T-helper 1 cell treated with Interleukin-12 subunit alpha and Interleukin-12 subunit beta and Interleukin-4 antibody, amounts not matched to agents 30 μg/mL and 1 μg/mL, for 36 hours (primary cell): ENCODE data around the gene RBM48.
A peak's percentile ranks its signal among the peaks of the same experiment; 100 is the strongest.
"Not testable (repeated sequence)": the region's sequence is repeated elsewhere in the genome, so short reads cannot be mapped to it uniquely, and the experiment has no call there.

Source experiments
- H3K27ac Mint-ChIP-seq: one replicate; pipeline ENCODE4 v1.8.0; 2021; ENCODE audit warnings: mild to moderate bottlenecking, mixed read lengths
- H3K27me3 Mint-ChIP-seq: one replicate; pipeline ENCODE4 v1.8.0; 2021; ENCODE audit warnings: low read depth, mixed read lengths
- H3K36me3 Mint-ChIP-seq: one replicate; pipeline ENCODE4 v1.8.0; 2021; ENCODE audit warnings: low read depth, mixed read lengths
- H3K4me1 Mint-ChIP-seq: one replicate; pipeline ENCODE4 v1.8.0; 2021; ENCODE audit warnings: low read depth, mixed read lengths
- H3K4me3 Mint-ChIP-seq: one replicate; pipeline ENCODE4 v1.8.0; 2021; ENCODE audit warnings: mild to moderate bottlenecking, moderate library complexity, mixed read lengths
- H3K9me3 Mint-ChIP-seq: one replicate; pipeline ENCODE4 v1.8.0; 2021; ENCODE audit warnings: mixed read lengths

Gene RBM48

DNA sequence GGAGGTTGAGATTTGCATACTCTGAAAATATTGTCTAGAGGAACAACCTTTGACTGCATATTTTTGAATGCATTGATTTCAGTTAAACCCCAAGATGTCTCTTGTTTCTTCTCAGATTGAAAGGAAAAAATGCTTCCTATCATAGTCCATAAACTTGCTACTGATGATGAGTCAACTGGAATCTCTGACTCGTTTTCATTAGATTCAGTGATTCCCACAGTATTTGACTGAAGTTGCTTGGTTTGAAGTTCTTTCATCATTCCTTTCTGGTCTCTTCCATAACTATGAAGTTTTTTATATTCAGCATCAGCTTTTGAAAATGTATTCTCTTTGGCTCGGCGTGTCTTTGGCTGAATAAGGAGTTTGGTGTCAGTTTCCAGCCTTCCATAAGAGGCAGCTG lies 11.0 kb upstream of the RBM48 start:
- peaks cover 14% of the 10 kb centered on the region for H3K36me3 Mint-ChIP-seq
- no peak overlapping the region for H3K4me3 Mint-ChIP-seq
- H3K27ac Mint-ChIP-seq: no peak overlapping the region
- no peaks in the 10 kb centered on the region for H3K27me3 Mint-ChIP-seq
- no peaks in the 10 kb centered on the region for H3K9me3 Mint-ChIP-seq
- H3K4me1 Mint-ChIP-seq: no peaks in the 10 kb centered on the region

DNA sequence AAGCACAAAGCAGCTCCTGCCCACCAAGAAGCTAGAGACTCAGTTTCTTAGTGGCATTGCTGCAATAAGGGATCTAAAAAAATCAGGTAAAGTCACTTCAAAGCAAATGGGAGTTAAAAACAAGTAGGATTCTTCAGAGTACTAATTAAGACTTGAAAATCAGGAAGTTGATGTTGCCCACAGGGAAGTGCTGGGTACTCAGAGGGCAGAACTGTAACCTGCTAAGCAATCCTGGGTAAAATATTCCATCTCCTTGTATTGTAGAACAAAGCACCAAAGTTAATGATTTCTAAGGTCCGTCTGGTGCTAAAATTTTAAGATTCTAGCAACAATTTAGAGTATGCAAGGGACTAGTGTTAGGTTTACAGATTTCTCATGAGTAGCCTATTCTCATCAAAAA lies 8.6 kb upstream of the RBM48 start:
- H3K4me1 Mint-ChIP-seq: no peaks in the 10 kb centered on the region
- H3K27ac Mint-ChIP-seq: no peak overlapping the region
- no peaks in the 10 kb centered on the region for H3K9me3 Mint-ChIP-seq
- H3K36me3 Mint-ChIP-seq: peaks cover 10% of the 10 kb centered on the region
- H3K27me3 Mint-ChIP-seq: no peaks in the 10 kb centered on the region
- H3K4me3 Mint-ChIP-seq: no peak overlapping the region

DNA sequence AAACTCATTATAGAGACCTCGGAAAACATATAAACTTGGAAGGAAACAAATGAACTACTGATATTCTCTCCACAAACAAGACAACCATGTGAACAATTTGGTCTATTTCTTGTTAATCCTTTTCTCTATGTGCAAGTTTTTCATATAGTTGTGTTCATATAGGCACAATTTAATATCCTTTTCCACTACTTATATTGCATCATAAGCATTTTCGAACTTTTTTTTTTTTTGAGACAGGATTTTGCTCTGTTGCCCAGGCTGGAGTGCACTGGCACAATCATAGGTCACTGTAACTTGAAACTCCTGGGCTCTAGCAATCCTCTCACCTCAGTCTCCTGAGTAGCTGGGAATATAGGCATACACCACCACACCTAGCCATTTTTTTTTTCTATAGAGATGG lies 5.5 kb upstream of the RBM48 start:
- H3K27me3 Mint-ChIP-seq: no peaks in the 10 kb centered on the region
- no peaks in the 10 kb centered on the region for H3K36me3 Mint-ChIP-seq
- no peak overlapping the region for H3K27ac Mint-ChIP-seq
- no peak overlapping the region for H3K4me3 Mint-ChIP-seq
- peaks cover 16% of the 10 kb centered on the region for H3K4me1 Mint-ChIP-seq
- H3K9me3 Mint-ChIP-seq: no peaks in the 10 kb centered on the region

GRCh38 chr7:92527300-92528187 lies 1.1 kb upstream of the RBM48 start:
- Mint-ChIP-seq H3K9me3 (no peaks in the 10 kb centered on the region), H3K36me3 (peaks cover 17% of the 10 kb centered on the region)

GRCh38 chr7:92528958-92529264 lies 316 bp downstream of the RBM48 start:
- no peaks in the 10 kb centered on the region for H3K27me3 Mint-ChIP-seq
- H3K4me3 Mint-ChIP-seq: peak overlapping the region; percentile 92
- no peaks in the 10 kb centered on the region for H3K9me3 Mint-ChIP-seq
- H3K36me3 Mint-ChIP-seq: peaks cover 25% of the 10 kb centered on the region
- H3K27ac Mint-ChIP-seq: peak overlapping the region; percentile 93
- peaks cover 26% of the 10 kb centered on the region for H3K4me1 Mint-ChIP-seq

More at GRCh38 chr7:92527300-92528187, 1.1 kb upstream of the RBM48 start:
- Mint-ChIP-seq H3K27ac (peak overlapping the region; percentile 88), H3K4me1 (peaks cover 24% of the 10 kb centered on the region), H3K4me3 (peak overlapping the region; percentile 92), H3K27me3 (no peaks in the 10 kb centered on the region)

- peaks cover 39% of the 10 kb centered on the region for H3K36me3 Mint-ChIP-seq
- H3K27ac Mint-ChIP-seq: no peak overlapping the region
These were observed 6.0 kb downstream of the RBM48 start for GRCh38 chr7:92534572-92534971.

DNA sequence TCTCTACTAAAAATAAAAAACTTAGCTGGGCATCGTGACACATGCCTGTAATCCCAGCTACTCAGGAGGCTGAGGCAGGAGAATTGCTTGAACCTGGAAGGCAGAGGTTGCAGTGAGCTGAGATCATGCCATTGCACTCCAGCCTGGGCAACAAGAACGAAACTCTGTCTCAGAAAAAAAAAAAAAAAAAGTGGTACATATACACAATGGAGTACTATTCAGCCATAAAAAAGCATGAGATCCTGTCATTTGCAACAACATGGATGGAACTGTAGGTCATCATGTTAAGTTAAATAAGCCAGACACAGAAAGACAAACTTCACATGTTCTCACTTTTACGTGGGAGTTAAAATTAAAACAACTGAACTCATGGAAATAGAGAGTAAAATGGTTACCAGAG lies 14.9 kb downstream of the RBM48 start:
- not testable (repeated sequence) for H3K36me3 Mint-ChIP-seq, H3K4me3 Mint-ChIP-seq, H3K4me1 Mint-ChIP-seq, H3K9me3 Mint-ChIP-seq, H3K27me3 Mint-ChIP-seq, H3K27ac Mint-ChIP-seq

More at GRCh38 chr7:92534572-92534971, 6.0 kb downstream of the RBM48 start:
- Mint-ChIP-seq H3K4me3 (no peak overlapping the region), H3K27me3 (no peaks in the 10 kb centered on the region), H3K9me3 (no peaks in the 10 kb centered on the region), H3K4me1 (peaks cover 17% of the 10 kb centered on the region)

DNA sequence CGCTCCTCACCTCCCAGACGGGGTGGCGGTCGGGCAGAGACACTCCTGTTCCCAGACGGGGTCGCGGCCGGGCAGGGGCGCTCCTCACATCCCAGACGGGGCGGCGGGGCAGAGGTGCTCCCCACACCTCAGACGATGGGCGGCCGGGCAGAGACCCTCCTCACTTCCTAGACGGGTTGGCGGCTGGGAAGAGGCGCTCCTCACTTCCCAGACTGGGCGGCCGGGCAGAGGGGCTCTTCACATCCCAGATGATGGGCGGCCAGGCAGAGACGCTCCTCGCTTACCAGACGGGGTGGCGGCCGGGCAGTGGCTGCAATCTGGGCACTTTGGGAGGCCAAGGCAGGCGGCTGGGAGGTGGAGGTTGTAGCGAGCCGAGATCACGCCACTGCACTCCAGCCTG lies 16.5 kb downstream of the RBM48 start:
- H3K36me3 Mint-ChIP-seq: not testable (repeated sequence)

DNA sequence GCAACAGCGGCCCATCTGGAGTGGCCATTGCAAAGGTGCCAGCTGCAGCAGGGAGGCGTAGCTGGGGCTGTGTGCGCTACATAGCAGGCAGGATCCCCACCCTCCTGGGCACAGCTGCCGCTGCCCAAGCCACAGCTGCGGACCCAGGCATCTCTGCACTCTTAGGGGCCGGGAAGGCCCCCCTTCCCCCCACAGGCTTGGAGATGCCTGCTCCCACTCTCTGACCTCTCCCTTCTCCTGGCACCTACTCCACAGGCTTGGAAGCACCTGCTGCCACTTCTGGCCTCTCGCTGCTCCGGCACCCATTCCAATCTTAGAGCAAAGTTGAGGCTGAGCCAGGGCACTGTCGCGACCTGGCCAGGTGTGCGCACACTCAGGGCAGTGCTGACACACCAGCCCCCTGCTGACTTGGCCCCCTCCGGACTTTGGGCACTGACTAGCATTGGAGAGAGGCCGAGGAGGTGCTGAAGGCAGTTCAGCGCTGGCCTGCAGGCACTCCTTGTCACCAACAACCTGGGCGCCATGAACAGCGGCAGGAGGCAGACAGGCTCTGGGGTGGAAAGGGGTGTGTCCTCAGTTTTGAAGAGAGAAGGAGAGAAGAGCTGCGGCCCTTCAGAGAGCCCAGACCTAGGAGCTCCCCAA lies 18.4 kb downstream of the RBM48 start:
- no peak overlapping the region for H3K4me3 Mint-ChIP-seq
- no peaks in the 10 kb centered on the region for H3K9me3 Mint-ChIP-seq
- H3K27ac Mint-ChIP-seq: no peak overlapping the region
- H3K27me3 Mint-ChIP-seq: peaks cover 6% of the 10 kb centered on the region
- H3K4me1 Mint-ChIP-seq: no peaks in the 10 kb centered on the region
- H3K36me3 Mint-ChIP-seq: peaks cover under 1% of the 10 kb centered on the region

More for the DNA sequence above, 16.5 kb downstream of the RBM48 start:
- H3K9me3 Mint-ChIP-seq, H3K27me3 Mint-ChIP-seq, H3K27ac Mint-ChIP-seq, H3K4me1 Mint-ChIP-seq, H3K4me3 Mint-ChIP-seq: not testable (repeated sequence)

DNA sequence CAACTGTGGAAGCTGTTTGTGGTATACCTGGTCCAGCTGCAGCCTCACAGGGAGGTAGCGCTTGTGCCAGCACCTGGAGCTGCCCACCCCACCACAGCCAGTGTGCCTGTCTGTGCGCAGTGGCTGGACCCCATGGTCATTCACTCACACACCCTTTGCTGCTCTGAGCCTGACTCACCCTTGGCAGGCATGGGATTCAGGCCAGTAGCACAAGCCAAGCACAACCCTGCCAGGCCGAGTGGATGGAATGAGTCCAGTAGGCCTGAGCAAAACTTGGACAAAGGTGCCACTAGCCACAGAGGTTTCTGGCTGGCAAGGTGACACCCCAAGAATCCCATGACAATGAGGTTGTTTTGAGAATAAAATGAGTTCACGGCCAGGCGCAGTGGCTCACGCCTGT lies 19.0 kb downstream of the RBM48 start:
- H3K36me3 Mint-ChIP-seq: no peaks in the 10 kb centered on the region

GRCh38 chr7:92550194-92550593 lies 21.6 kb downstream of the RBM48 start:
- Mint-ChIP-seq H3K4me3 (no peak overlapping the region), H3K27me3 (peaks cover 6% of the 10 kb centered on the region), H3K4me1 (no peaks in the 10 kb centered on the region), H3K36me3 (no peaks in the 10 kb centered on the region), H3K9me3 (no peaks in the 10 kb centered on the region), H3K27ac (no peak overlapping the region)

More for the DNA sequence above, 19.0 kb downstream of the RBM48 start:
- Mint-ChIP-seq H3K4me1 (no peaks in the 10 kb centered on the region), H3K4me3 (no peak overlapping the region), H3K27me3 (peaks cover 6% of the 10 kb centered on the region), H3K9me3 (no peaks in the 10 kb centered on the region), H3K27ac (no peak overlapping the region)

- Mint-ChIP-seq H3K27ac (no peak overlapping the region), H3K4me3 (no peak overlapping the region), H3K4me1 (no peaks in the 10 kb centered on the region), H3K9me3 (no peaks in the 10 kb centered on the region), H3K36me3 (peaks cover 13% of the 10 kb centered on the region), H3K27me3 (no peaks in the 10 kb centered on the region)
These were observed 28.7 kb downstream of the RBM48 start for GRCh38 chr7:92557249-92557648.

DNA sequence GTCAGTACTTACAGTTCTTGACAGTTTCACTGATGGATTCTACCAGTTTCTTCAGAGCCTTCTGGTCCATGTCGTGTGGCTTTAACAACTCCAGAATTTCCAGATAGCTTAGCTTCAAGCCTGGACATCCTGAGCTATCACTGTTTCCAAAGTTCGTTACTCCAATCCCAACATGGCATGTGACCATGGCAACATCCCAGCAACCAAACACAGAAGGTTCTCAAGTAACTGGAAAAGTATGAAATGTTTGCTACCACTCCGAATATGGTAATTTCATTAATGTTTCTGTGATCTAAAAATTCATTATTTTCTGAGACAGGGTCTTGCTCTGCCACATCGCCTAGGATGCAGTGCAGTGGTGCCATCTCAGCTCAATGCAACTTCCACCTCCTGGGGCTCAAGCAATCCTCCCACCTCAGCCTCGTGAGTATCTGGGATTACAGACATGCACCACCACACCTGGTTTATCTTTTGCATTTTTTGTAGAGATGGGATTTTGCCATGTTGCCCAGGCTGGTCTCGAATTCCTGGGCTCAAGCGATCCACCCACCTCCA lies 29.3 kb downstream of the RBM48 start:
- Mint-ChIP-seq H3K27ac (no peak overlapping the region), H3K27me3 (no peaks in the 10 kb centered on the region), H3K4me1 (no peaks in the 10 kb centered on the region), H3K4me3 (no peak overlapping the region), H3K36me3 (peaks cover 16% of the 10 kb centered on the region), H3K9me3 (no peaks in the 10 kb centered on the region)

GRCh38 chr7:92560602-92561001 lies 32.0 kb downstream of the RBM48 start:
- H3K36me3 Mint-ChIP-seq: peaks cover 33% of the 10 kb centered on the region
- H3K4me1 Mint-ChIP-seq: no peaks in the 10 kb centered on the region
- no peaks in the 10 kb centered on the region for H3K27me3 Mint-ChIP-seq
- H3K9me3 Mint-ChIP-seq: no peaks in the 10 kb centered on the region
- no peak overlapping the region for H3K27ac Mint-ChIP-seq
- H3K4me3 Mint-ChIP-seq: no peak overlapping the region

DNA sequence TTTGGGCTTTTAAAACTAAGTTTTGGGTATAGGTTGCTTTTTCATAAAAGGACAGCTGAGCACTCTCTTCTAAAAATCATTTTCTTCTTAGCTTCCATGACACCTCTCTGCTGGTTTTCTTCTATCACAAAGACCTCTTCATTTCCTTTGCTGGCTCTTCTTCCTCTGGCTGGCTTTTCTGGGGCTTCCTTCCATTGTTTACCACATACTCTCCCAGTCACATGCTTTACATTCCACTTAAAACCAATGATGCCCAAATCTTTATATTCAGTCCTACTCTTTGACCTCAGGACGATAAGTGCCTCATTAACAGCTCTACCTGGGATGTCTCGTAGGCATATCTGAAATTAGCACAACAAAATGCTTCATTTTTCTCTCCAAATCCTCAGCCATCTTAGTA lies 34.8 kb downstream of the RBM48 start:
- no peaks in the 10 kb centered on the region for H3K4me1 Mint-ChIP-seq
- H3K27me3 Mint-ChIP-seq: no peaks in the 10 kb centered on the region
- H3K9me3 Mint-ChIP-seq: no peaks in the 10 kb centered on the region
- no peak overlapping the region for H3K27ac Mint-ChIP-seq
- H3K4me3 Mint-ChIP-seq: no peak overlapping the region
- peaks cover 38% of the 10 kb centered on the region for H3K36me3 Mint-ChIP-seq
